Measurements from ENCODE around the gene RBM19.

The RBM19 gene

DNA sequence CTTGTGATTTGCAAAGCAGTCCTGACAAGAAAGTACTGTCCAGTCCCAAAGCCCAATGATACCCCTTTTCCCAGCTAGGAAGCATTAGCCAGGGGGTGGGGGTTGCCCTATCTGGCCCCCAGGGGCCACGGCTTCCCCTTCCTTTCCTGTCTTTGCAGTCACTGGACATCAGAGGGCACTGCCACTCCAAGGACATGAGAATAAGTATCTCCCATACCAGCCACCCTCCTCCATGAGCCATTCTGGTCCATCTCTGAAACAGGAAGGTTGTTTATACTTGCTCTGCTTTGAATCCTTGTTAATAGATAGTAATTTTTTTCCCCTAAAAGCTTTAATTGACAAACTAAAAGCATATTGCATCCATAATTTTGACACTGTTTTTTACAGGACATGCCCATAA, 29.7 kb downstream of the RBM19 start:
- H3K4me3 ChIP-seq (ENCODE audit: low read length), result no peak overlapping the region
- DNase-seq (ENCODE audit: low read depth), result no peak
- TF ChIP-seq, protein P1, sequence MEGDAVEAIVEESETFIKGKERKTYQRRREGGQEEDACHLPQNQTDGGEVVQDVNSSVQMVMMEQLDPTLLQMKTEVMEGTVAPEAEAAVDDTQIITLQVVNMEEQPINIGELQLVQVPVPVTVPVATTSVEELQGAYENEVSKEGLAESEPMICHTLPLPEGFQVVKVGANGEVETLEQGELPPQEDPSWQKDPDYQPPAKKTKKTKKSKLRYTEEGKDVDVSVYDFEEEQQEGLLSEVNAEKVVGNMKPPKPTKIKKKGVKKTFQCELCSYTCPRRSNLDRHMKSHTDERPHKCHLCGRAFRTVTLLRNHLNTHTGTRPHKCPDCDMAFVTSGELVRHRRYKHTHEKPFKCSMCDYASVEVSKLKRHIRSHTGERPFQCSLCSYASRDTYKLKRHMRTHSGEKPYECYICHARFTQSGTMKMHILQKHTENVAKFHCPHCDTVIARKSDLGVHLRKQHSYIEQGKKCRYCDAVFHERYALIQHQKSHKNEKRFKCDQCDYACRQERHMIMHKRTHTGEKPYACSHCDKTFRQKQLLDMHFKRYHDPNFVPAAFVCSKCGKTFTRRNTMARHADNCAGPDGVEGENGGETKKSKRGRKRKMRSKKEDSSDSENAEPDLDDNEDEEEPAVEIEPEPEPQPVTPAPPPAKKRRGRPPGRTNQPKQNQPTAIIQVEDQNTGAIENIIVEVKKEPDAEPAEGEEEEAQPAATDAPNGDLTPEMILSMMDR (IDR thresholded peaks at IDR 0.05; ENCODE audit: insufficient read depth, low read depth, low read length, missing control alignments), result no peak

DNA sequence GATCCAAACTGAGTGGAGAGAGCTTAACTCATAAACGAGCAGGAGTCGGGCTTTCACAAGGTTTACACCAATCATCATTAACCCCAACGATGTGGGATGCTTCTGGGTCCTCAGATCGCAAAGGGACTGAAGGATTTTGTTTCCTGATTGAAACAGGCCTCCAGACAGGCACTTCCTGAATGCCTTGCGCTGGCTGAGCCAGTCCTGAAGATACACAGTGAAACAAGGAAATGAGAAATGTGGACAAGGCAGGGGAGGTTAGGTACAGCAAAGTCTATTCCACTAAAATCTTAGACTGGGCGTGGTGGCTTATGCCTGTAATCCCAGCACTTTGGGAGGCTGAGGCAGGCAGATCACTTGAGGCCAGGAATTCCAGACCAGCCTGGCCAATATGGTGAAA, 30.7 kb downstream of the RBM19 start:
- no peak for DNase-seq (ENCODE audit: low read depth)
- no peak overlapping the region for H3K4me3 ChIP-seq (ENCODE audit: low read length)
- TF ChIP-seq, protein P1 (IDR thresholded peaks at IDR 0.05; ENCODE audit: insufficient read depth, low read depth, low read length, missing control alignments), result no peak

DNA sequence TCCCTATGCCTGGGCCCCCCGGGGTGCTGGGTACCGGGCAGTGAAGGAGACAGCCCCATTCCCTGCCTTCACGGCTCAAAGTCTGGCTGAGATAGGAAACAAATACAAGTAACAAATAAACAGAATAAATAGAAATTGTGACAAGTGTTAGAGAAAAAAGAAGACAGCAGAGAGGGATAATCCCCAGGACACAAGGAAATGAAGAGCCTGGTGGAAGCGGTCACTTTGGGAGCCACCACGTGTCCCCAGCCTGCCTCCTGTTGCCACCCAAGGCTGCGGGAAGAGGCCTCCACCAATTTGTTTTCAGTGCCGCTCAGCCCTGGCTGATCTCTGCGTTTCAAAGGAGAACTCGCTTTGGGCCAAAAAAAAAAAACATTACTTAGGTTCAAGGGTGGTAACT, 31.2 kb downstream of the RBM19 start:
- no peak overlapping the region for H3K4me3 ChIP-seq (ENCODE audit: low read length)
- TF ChIP-seq, protein P1 (IDR thresholded peaks at IDR 0.05; ENCODE audit: insufficient read depth, low read depth, low read length, missing control alignments), result no peak
- no peak for DNase-seq (ENCODE audit: low read depth)

DNA sequence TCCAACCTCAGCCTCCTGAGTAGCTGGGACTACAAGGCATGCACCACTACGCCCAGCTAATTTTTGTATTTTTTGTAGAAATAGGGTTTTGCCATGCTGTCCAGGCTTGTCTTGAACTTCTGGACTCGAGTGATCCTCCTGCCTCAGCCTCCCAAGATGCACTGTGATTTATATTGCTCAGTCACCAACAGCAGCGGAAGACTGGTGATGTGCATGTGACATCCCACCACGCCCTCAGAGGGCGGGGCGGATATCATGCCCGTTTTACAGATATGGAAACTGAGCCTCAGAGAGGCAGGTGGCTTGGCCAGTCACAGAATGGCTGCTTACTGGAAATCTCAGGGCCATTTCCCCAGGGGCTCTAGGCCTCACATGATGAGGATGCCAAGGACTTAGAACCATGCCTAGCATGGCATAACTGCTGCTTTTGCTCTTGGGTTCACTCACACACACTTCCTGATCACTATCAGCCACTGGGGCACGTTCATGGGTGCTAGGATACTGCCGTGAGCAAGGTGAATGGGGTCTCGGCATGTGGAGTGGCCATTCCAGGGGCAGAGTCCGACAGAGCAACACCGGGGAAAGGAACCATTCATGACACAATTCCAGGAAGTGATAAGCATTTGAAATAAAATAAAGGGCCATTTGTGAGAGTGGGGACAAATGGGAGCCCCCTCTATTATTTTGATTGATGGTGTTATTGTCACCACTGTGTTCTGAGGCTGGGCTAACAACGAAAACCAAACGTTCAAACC, 31.9 kb downstream of the RBM19 start:
- TF ChIP-seq, protein P1 (IDR thresholded peaks at IDR 0.05; ENCODE audit: insufficient read depth, low read depth, low read length, missing control alignments), result no peak
- DNase-seq (ENCODE audit: low read depth), result no peak
- no peak overlapping the region for H3K4me3 ChIP-seq (ENCODE audit: low read length)

DNA sequence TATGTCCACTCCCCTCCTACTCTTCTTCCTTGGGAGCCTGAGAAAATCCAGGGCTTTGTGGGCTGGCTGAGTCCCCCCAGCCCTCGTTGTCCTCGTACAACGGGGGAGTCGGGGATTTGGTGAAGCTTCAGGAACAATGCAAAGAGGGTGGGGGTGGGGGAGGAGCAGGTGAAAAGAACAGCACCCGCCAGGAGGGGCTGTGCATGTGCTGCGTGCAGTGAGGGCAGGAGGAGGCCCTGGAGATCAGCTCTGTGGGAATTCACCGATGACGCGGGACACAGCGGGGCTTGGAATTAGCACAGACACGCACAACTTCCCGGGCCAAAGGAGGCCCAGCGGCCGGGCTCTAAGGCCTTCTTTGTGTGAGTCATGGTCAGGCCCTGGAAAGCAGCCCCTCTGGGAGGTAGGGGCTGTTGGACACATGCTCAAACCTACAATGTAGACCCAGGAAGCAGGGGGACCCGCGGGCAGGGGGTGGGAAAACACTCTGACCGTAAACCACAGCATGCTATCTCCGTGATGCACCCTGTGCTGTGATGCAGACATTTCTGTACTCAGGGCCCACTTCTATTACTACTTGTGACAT, 32.8 kb downstream of the RBM19 start:
- TF ChIP-seq, protein P1 (IDR thresholded peaks at IDR 0.05; ENCODE audit: insufficient read depth, low read depth, low read length, missing control alignments), result no peak

DNA sequence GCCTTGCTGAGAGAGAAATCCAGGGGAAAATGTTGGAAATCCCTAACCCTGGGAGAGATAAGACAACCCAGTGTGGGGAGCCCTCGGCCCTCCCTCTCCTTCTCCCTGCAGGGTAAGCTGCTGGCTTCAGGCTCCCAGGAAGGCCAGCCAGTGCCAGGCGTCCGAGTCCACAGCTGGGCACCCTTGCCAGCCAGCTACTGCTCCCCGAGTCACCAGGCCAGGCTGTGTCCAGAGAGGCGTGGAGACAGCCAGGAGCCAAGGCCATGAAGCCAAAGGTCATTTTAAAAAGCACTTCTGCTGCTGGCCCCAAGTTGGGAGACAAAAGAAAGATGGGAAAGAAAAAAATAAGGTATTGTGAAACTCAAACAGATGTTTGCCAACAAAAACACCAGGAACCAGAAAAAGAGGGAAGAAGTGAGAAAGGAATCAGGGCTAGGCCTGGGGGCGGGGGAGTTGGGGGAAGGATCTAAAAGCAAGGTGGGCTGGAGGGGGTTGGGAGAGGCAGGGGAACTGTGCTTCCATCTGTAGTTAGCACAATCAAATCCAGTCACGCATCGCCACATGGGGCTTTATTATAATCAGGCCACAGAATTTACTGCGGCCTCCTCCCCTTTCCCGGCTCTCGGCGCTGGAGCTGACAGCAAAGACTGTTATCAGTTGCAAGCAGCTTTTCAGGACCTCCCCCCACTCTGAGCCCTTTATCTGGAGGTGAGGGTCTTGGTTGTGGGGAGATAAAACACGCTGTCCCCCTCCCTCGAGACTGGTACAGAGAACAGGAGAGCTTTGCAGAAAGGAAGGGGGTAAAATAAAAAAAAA, 33.5 kb downstream of the RBM19 start:
- TF ChIP-seq, protein P1 (IDR thresholded peaks at IDR 0.05; ENCODE audit: insufficient read depth, low read depth, low read length, missing control alignments), result no peak

More for the DNA sequence above, 32.8 kb downstream of the RBM19 start:
- peak; percentile 25 for DNase-seq (ENCODE audit: low read depth)
- H3K4me3 ChIP-seq (ENCODE audit: low read length), result no peak overlapping the region

More for the DNA sequence above, 33.5 kb downstream of the RBM19 start:
- no peak overlapping the region for H3K4me3 ChIP-seq (ENCODE audit: low read length)
- no peak for DNase-seq (ENCODE audit: low read depth)
